Liver (tissue), 9 donors: ENCODE measurements around the gene MGAT4A. TPM values are rescaled to one million over a fixed set of nuclear protein-coding genes. Genes with fewer than 3 reads are reported as not detected.
A peak's percentile ranks its signal among the peaks of the same experiment; 100 is the strongest.

Source experiments
- DNase-seq: peaks from one replicate; pipeline ENCODE4 v3.0.0-alpha.2; 2017; ENCODE audit warnings: low spot score
- H3K27ac ChIP-seq, 2 donors: one replicate each; pipeline ENCODE4 v1.7.0; 2013; ENCODE audit warnings: inconsistent platforms in 2 of 2, low read length in 2 of 2, control low read depth in 1 of 2, low read depth in 1 of 2, mild to moderate bottlenecking in 1 of 2
- H3K27me3 ChIP-seq, 4 donors: one replicate each; pipeline versions ENCODE4 v1.6.1 to v1.7.0; 2013; ENCODE audit warnings: low read length in 3 of 4, inconsistent platforms in 1 of 4, mild to moderate bottlenecking in 1 of 4, moderate library complexity in 1 of 4; ENCODE audit not compliant: control insufficient read depth in 4 of 4, insufficient read depth in 4 of 4
- H3K36me3 ChIP-seq, 4 donors: one replicate each; pipeline versions ENCODE4 v1.6.1 to v1.7.0; 2013; ENCODE audit warnings: low read length in 3 of 4, mild to moderate bottlenecking in 3 of 4, low read depth in 1 of 4, moderate library complexity in 1 of 4; ENCODE audit not compliant: control insufficient read depth in 4 of 4, insufficient read depth in 3 of 4
- H3K4me1 ChIP-seq, 4 donors: one replicate each; pipeline versions ENCODE4 v1.6.1 to v1.7.0; 2013; ENCODE audit warnings: low read length in 3 of 4, mild to moderate bottlenecking in 3 of 4, moderate library complexity in 1 of 4; ENCODE audit not compliant: control insufficient read depth in 4 of 4, insufficient read depth in 4 of 4
- H3K4me3 ChIP-seq, 3 donors: one replicate each; pipeline versions ENCODE4 v1.6.1 to v1.7.0; 2013; ENCODE audit warnings: low read length in 3 of 3, control low read depth in 1 of 3, low read depth in 1 of 3, mild to moderate bottlenecking in 1 of 3
- H3K9ac ChIP-seq, 2 donors: one replicate each; pipeline ENCODE4 v1.7.0; 2013; ENCODE audit warnings: low read length in 2 of 2, mild to moderate bottlenecking in 2 of 2, moderate library complexity in 2 of 2, control low read depth in 1 of 2, low read depth in 1 of 2
- H3K9me3 ChIP-seq, 4 donors: one replicate each; pipeline versions ENCODE4 v1.6.1 to v1.7.0; 2013; ENCODE audit warnings: low read length in 3 of 4; ENCODE audit not compliant: control insufficient read depth in 4 of 4
- ATF3 ChIP-seq: IDR thresholded peaks from 2 replicates; pipeline ENCODE4 v1.6.1; 2016; ENCODE audit warnings: antibody characterized with exemption
- EGR1 ChIP-seq, 2 donors: IDR thresholded peaks; 2 replicates each; pipeline ENCODE4 v1.6.1; 2016 to 2018; ENCODE audit warnings: antibody characterized with exemption in 2 of 2, low read depth in 2 of 2
- FOXA1 ChIP-seq: IDR thresholded peaks from 2 replicates; pipeline ENCODE4 v1.6.1; 2016; ENCODE audit warnings: antibody characterized with exemption
- FOXA2 ChIP-seq: IDR thresholded peaks from 2 replicates; pipeline ENCODE4 v1.6.1; 2016; ENCODE audit warnings: antibody characterized with exemption
- GABPA ChIP-seq, 2 donors: IDR thresholded peaks in 1 of 2; conservative IDR thresholded peaks in 1 of 2; 2 replicates each; pipeline ENCODE4 v1.6.1; 2016; ENCODE audit warnings: antibody characterized with exemption in 2 of 2, mild to moderate bottlenecking in 1 of 2, moderate library complexity in 1 of 2
- HNF4A ChIP-seq, 2 donors: conservative IDR thresholded peaks; 2 replicates each; pipeline ENCODE4 v1.6.1; 2016; ENCODE audit warnings: antibody characterized with exemption in 2 of 2, mild to moderate bottlenecking in 2 of 2
- HNF4G ChIP-seq: IDR thresholded peaks from 2 replicates; pipeline ENCODE4 v1.6.1; 2016; ENCODE audit warnings: antibody characterized with exemption
- JUND ChIP-seq, 2 donors: IDR thresholded peaks; 2 replicates each; pipeline ENCODE4 v1.6.1; 2016; ENCODE audit warnings: antibody characterized with exemption in 2 of 2
- MAX ChIP-seq: IDR thresholded peaks from 2 replicates; pipeline ENCODE4 v1.6.1; 2016; ENCODE audit warnings: antibody characterized with exemption
- NR2F2 ChIP-seq: IDR thresholded peaks from 2 replicates; pipeline ENCODE4 v1.6.1; 2016; ENCODE audit warnings: antibody characterized with exemption
- RAD21 ChIP-seq, 2 donors: IDR thresholded peaks; 2 replicates each; pipeline ENCODE4 v1.6.1; 2016; ENCODE audit warnings: antibody characterized with exemption in 2 of 2, mild to moderate bottlenecking in 2 of 2
- REST ChIP-seq: IDR thresholded peaks from 2 replicates; pipeline ENCODE4 v1.6.1; 2016; ENCODE audit warnings: antibody characterized with exemption, mild to moderate bottlenecking
- RXRA ChIP-seq, 2 donors: IDR thresholded peaks; 2 replicates each; pipeline ENCODE4 v1.6.1; 2017 to 2018; ENCODE audit warnings: antibody characterized with exemption in 2 of 2, mild to moderate bottlenecking in 1 of 2
- SP1 ChIP-seq: IDR thresholded peaks from 2 replicates; pipeline ENCODE4 v1.6.1; 2018; ENCODE audit warnings: antibody characterized with exemption, mild to moderate bottlenecking
- TAF1 ChIP-seq: conservative IDR thresholded peaks from 2 replicates; pipeline ENCODE4 v1.6.1; 2016; ENCODE audit warnings: antibody characterized with exemption, mild to moderate bottlenecking
- YY1 ChIP-seq: IDR thresholded peaks from 2 replicates; pipeline ENCODE4 v1.6.1; 2016; ENCODE audit warnings: antibody characterized with exemption, mild to moderate bottlenecking
- WGBS: extraction: QIAGEN DNeasy Blood & Tissue Kit; methylation state at CpG from one replicate; pipeline ENCODE4 v1.1.7; 2013; 5-methylcytosine and 5-hydroxymethylcytosine counted together
- polyA plus RNA-seq, 2 donors: library from polyadenylated mRNA; stranded (reverse) in 1 of 2; unstranded in 1 of 2; fragments of 200-250 nt in 1 of 2; fragments of >200 nt in 1 of 2; fragmentation: Nextera tagmentation in 1 of 2; extraction: Ambion mirVana in 1 of 2; gene quantifications; one replicate each; pipeline versions ENCODE4 v1.2.1 to v1.2.3, GENCODE V29; 2013 to 2015
- total RNA-seq, 2 donors: library from RNA; depleted of rRNA; stranded (reverse); fragments of >200 nt; gene quantifications; one replicate each; pipeline ENCODE4 v1.2.3, GENCODE V29; 2014
- donor health status: healthy.
- donor health status: healthy.
- donor health status: healthy.
- donor health status: healthy.
- donor health status: healthy.

MGAT4A gene
- total and polyA plus RNA-seq, 4 donors: 2.7 to 17.3 (median 5.4) TPM

GRCh38 chr2:98705333-98705617 lies 25.7 kb downstream of the MGAT4A start:
- no peak overlapping the region for H3K27ac ChIP-seq
- H3K4me1 ChIP-seq: peaks cover 21 to 60% (median 50%) of the 10 kb centered on the region in 4 donors
- H3K9ac ChIP-seq: no peak overlapping the region

GRCh38 chr2:98704499-98705332 lies 26.2 kb downstream of the MGAT4A start:
- 62% methylated on average over 9 of the region's 9 CpGs for WGBS
- TF ChIP-seq EGR1 (IDR thresholded peaks at IDR 0.05; ENCODE audit: low read depth in 2 of 2) (no peak), JUND (IDR thresholded peaks at IDR 0.05) (peak; percentile 39 to 82), HNF4A (conservative IDR thresholded peaks at IDR 0.05) (peak; percentile 81 to 93), RAD21 (IDR thresholded peaks at IDR 0.05) (peak in 1 of 2 donors; percentile 35), REST (no peak), RXRA (IDR thresholded peaks at IDR 0.05) (peak; percentile 66 to 87), YY1 (peak; percentile 22), ATF3 (peak; percentile 51), FOXA2 (peak; percentile 77), NR2F2 (peak; percentile 54), HNF4G (peak; percentile 75), TAF1 (no peak), FOXA1 (peak; percentile 57), SP1 (peak; percentile 85), MAX (peak; percentile 50)
- Histone ChIP-seq H3K27ac (no peak overlapping the region), H3K4me1 (peaks cover 21 to 57% (median 46%) of the 10 kb centered on the region in 4 donors), H3K9me3 (no peaks in the 10 kb centered on the region), H3K36me3 (no peaks in the 10 kb centered on the region), H3K27me3 (no peaks in the 10 kb centered on the region), H3K4me3 (no peak overlapping the region), H3K9ac (no peak overlapping the region)
- no peak for DNase-seq

More at GRCh38 chr2:98705333-98705617, 25.7 kb downstream of the MGAT4A start:
- H3K9me3 ChIP-seq: no peaks in the 10 kb centered on the region
- DNase-seq: no peak
- WGBS: 84% methylated on average over 3 of the region's 3 CpGs
- H3K36me3 ChIP-seq: no peaks in the 10 kb centered on the region
- H3K4me3 ChIP-seq: no peak overlapping the region
- no peak for TF ChIP-seq YY1
- no peak for TF ChIP-seq TAF1
- TF ChIP-seq MAX: no peak
- TF ChIP-seq NR2F2: no peak
- TF ChIP-seq ATF3: no peak
- TF ChIP-seq RAD21 (IDR thresholded peaks at IDR 0.05): no peak
- TF ChIP-seq FOXA1: no peak
- TF ChIP-seq HNF4G: no peak
- TF ChIP-seq SP1: no peak
- no peak for TF ChIP-seq REST
- no peak for TF ChIP-seq RXRA (IDR thresholded peaks at IDR 0.05)
- no peak for TF ChIP-seq HNF4A (conservative IDR thresholded peaks at IDR 0.05)
- TF ChIP-seq JUND (IDR thresholded peaks at IDR 0.05): no peak
- no peak for TF ChIP-seq FOXA2
- TF ChIP-seq GABPA (IDR thresholded peaks at IDR 0.05 in 1 of 2, conservative IDR thresholded peaks at IDR 0.05 in 1 of 2): no peak
- no peak for TF ChIP-seq EGR1 (IDR thresholded peaks at IDR 0.05; ENCODE audit: low read depth in 2 of 2)
- no peaks in the 10 kb centered on the region for H3K27me3 ChIP-seq
